ENCODE results near the gene PIP4P1. TPM values are rescaled to one million over a fixed set of nuclear protein-coding genes. Genes with fewer than 3 reads are reported as not detected.
"Not testable (repeated sequence)": the region's sequence is repeated elsewhere in the genome, so short reads cannot be mapped to it uniquely, and the experiment has no call there.

Gene PIP4P1
- polyA plus RNA-seq, 5 donors: 27.3 to 36.8 (median 33.0) TPM

- DNase-seq: no peak
Measured at GRCh38 chr14:20482382-20482781, 21.1 kb upstream of the PIP4P1 start.

GRCh38 chr14:20478894-20479293, 17.7 kb upstream of the PIP4P1 start:
- no peak for DNase-seq

GRCh38 chr14:20477211-20477876, 16.1 kb upstream of the PIP4P1 start:
- DNase-seq: peak; percentile 34 to 39

- DNase-seq: no peak
Measured at GRCh38 chr14:20476776-20477175, 15.5 kb upstream of the PIP4P1 start.

GRCh38 chr14:20472536-20473169, 11.4 kb upstream of the PIP4P1 start:
- no peak for DNase-seq

GRCh38 chr14:20470603-20470901, 9.3 kb upstream of the PIP4P1 start:
- no peak for DNase-seq

- DNase-seq: peak in 1 of 2 donors; percentile 25
Measured at GRCh38 chr14:20469890-20470602, 8.8 kb upstream of the PIP4P1 start.

- DNase-seq: peak; percentile 70 to 72
Measured at GRCh38 chr14:20469242-20469889, 8.1 kb upstream of the PIP4P1 start, which contains the start of gene PNP. PNP (plus strand) TSS chr14:20469406; CDS start chr14:20469525, 119 bp downstream.

- DNase-seq: no peak
Measured at GRCh38 chr14:20468764-20469241, 7.6 kb upstream of the PIP4P1 start.

- no peak for DNase-seq
Measured at GRCh38 chr14:20460458-20461224, 593 bp downstream of the PIP4P1 start.

- no peak for DNase-seq
Measured at GRCh38 chr14:20458031-20458789, 3.0 kb downstream of the PIP4P1 start.

GRCh38 chr14:20456971-20457370, 4.3 kb downstream of the PIP4P1 start:
- DNase-seq: no peak

GRCh38 chr14:20455355-20456300, 5.6 kb downstream of the PIP4P1 start:
- no peak for DNase-seq

GRCh38 chr14:20454516-20455354, 6.5 kb downstream of the PIP4P1 start, which contains the start of the genes APEX1 and OSGEP:
APEX1 (plus strand) TSS chr14:20455226; CDS start chr14:20455646, 420 bp downstream.
OSGEP (minus strand) TSS chr14:20454812; CDS start chr14:20454683, 129 bp downstream.
- peak; percentile 98 to 99 for DNase-seq

GRCh38 chr14:20452831-20453230, 8.4 kb downstream of the PIP4P1 start:
- not testable (repeated sequence) for DNase-seq

- DNase-seq: no peak
Measured at GRCh38 chr14:20446889-20447288, 14.3 kb downstream of the PIP4P1 start.

- not testable (repeated sequence) for DNase-seq
Measured at GRCh38 chr14:20443650-20444049, 17.6 kb downstream of the PIP4P1 start.

- DNase-seq: no peak
Measured at GRCh38 chr14:20441461-20441860, 19.8 kb downstream of the PIP4P1 start.

Measured in right lung (tissue), 5 donors.